G401 (cell line): ENCODE measurements around the gene IWS1. TPM values are rescaled to one million over a fixed set of nuclear protein-coding genes. Genes with fewer than 3 reads are reported as not detected.
"Not testable (repeated sequence)": the region's sequence is repeated elsewhere in the genome, so short reads cannot be mapped to it uniquely, and the experiment has no call there.

ENCODE experiments used
- DNase-seq: peaks from one replicate; pipeline ENCODE4 v3.0.0-alpha.2; 2015; ENCODE audit warnings: low spot score
- in situ Hi-C: cut with HindIII; loops from 2 replicates; pipeline ENCODE4 v1.10.0; 2016; ENCODE audit warnings: low sequenced_read_pairs, mixed read lengths
- total RNA-seq: library from RNA; depleted of rRNA; stranded (reverse); fragments of >200 nt; shearing (Covaris generic); gene quantifications from 2 replicates; pipeline ENCODE4 v1.2.3, GENCODE V29; 2014; rRNA removed

The IWS1 gene
- 51.9 and 59.2 TPM in 2 replicates for total RNA-seq

DNA sequence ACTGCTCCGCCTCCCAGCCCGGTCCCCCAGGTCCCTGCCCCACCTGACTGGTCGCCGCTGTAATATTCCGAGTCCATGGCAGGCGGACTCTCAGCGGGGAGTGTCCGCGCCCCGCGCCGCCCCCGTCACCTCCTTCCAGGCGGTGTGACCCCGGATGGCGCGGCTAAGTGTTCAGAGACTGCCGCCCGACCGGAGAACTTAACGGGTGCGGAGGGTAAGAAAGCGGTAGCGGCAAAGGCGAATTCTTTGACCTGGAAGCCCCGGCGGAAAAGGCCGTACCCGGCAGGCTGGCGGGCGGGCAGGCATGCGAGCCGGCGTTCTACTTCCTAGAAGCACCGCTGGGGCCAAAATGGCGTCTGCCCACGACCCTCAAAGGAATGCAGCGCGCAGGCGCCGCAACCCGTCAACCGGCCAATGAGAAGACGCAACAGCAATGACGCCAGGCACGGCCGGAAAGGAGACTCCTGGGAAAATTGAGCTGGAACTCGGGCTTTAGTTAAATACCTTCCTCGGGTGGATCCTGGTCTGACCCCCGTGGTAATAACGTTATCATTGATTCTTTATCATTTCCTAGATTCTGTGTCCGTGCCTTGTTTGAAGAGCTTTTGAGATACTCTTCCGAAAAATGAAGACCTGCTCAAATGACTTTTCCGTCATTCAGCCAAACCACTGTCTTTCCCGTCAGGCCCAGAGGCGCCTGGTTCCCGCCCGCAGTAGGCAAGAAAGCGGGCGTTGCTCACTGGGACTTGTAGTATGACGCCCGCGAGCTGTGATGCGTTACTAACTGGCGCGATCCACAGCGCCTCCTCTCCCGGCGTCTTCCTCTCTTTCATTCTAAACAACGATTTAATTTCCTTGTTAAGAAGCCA lies at the start of gene IWS1:
Gene IWS1, minus strand, starts transcription at position 358 of the 869 bp plus-strand sequence. Its CDS starts 281 bp downstream, at position 77.
- in situ Hi-C loops, result no loop called here

DNA sequence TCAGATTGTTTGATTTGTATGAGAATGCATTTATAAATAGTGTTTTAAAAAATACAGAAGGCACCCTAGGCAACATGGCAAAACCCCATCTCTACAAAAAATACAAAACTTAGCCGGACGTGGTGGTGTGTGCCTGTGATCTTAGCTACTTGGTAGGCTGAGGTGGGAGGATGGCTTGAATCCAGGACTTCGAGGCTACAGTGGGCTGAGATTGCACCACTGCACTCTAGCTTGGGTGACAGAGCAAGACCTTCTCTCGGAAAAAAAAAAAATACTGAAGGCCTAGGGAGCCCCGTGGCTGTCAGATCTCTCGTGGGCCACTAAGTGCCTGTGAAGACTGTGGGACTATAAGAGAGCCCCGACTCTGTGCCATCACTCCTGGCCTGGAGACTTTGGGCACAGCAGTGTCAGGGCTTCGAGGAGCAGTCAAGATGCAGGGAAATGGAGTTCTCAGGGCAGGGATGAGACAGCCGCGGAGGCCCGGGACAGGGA lies 49.7 kb upstream of the IWS1 start:
- DNase-seq, result no peak
- in situ Hi-C loops, result no loop called here

More for the DNA sequence above, at the start of gene IWS1:
- DNase-seq, result peak; percentile 97

DNA sequence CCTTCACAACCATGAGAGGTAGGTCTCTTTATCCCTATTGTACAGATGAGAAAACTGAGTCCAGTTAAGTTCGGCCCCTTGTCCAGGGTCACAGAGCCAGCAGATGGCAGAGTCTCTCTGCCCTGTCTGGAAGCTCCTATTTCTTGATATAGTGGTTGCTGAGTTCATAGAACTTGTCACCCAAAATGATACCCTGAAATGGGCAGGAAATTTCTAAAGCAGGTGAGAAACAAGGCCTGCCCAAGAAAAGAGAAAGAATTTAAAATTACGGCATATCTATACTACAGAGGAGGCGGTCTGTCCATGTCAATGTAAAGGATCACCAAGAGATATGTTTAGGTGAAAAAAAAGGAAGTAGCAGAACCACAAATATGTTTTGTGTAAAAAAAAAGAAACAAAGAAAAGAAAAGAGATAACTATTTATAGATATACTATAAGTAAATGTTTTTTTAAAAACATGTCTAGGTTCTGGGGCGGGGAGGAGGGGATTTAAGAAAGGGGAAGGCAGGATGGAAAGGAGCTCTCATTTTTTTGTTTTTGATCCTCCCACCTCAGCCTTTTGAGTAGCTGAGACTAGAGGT lies 49.0 kb upstream of the IWS1 start:
- in situ Hi-C loops, result no loop called here

DNA sequence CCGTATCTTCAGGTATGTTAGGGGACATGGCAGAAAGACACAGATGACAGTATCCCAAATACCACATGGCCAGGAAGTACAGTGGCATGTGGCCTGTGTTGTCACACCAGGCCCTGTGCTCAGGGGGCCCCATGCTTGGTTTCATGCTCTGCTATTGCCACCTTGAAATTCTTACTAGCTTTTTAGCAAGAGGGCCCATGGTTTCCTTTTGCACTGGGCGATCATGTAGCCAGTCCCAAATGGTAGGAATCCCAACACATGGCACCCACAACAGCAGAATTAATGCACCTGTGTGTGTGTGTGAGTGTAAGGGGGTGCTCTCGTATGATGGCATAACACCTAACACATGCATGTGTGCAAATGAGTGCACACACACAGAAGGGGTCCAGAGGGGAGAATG lies 48.4 kb upstream of the IWS1 start:
- in situ Hi-C loops, result no loop called here
- no peak for DNase-seq

More for the DNA sequence above, 49.0 kb upstream of the IWS1 start:
- DNase-seq, result no peak

DNA sequence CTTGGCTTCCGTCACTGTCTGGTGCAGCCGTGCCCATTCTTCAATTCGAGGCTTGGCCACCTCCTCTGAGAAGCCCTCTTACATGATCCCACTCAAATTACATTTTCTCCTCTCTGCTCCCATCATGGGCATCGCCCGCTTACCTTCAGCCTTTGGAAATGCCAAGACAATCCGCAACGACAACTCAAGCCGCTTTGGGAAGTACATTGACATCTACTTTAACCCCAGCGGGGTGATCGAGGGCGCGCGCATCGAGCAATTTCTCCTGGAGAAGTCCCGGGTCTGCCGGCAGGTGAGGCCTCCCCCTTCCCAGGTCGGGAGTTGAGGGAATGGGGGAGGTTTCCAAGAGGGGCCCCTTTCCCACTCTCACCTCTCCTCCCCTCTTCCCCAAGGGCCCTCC lies 47.5 kb upstream of the IWS1 start:
- in situ Hi-C loops, result no loop called here
- no peak for DNase-seq

DNA sequence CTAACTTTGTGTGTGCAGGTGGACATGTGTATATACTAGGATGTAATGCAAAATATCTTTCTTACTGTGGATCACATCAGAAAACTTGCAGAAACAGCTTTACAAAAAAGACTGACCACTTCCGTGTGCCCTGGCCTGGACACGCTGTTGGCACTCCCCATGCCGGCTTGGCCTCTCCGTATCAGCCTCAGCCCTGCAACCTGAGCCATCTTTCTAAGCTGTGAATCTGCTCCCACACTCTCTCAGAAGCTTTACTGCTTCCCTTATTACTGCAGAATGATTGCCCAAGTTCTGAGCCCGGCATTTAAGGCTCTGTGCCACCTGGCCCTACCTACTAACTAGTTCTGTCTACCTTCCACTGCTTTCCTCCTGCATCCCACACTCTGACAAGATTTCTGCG lies 47.0 kb upstream of the IWS1 start:
- in situ Hi-C loops, result no loop called here
- no peak for DNase-seq

DNA sequence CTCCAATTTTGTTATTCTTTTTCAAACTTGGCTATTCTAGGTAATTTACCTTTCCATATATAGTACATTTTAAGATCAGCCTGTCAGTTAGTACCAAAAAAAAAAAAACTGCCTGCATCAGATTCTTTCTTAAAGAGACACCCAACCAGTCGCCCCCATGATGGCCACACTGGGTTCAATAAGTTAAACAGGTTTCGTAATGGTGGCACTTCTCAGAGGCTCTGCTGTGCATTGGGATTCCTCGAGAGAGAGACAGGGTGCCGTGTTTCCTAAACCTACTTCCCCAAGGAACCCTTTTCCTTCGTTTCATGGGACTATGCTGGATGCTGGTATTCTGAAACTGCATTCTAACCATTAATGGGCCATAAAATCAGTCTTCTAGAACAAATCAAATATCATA lies 46.6 kb upstream of the IWS1 start:
- DNase-seq, result no peak
- in situ Hi-C loops, result no loop called here

DNA sequence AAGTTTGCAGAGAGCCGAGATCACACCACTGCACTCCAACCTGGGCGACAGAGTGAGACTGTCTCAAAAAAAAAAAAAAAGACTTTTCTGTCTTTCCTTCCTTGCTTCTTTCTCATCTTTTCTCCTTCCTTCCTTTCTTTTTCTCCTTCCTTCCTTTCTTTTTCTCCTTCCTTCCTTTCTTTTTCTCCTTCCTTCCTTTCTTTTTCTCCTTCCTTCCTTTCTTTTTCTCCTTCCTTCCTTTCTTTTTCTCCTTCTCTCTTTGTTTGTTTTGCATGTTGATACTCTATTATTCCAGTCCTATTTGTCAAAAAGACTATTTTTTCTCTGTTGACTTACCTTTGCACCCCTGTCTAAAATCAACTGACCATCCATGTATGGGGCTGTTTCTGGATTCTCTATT lies 46.1 kb upstream of the IWS1 start:
- in situ Hi-C loops, DNase-seq: not testable (repeated sequence)

DNA sequence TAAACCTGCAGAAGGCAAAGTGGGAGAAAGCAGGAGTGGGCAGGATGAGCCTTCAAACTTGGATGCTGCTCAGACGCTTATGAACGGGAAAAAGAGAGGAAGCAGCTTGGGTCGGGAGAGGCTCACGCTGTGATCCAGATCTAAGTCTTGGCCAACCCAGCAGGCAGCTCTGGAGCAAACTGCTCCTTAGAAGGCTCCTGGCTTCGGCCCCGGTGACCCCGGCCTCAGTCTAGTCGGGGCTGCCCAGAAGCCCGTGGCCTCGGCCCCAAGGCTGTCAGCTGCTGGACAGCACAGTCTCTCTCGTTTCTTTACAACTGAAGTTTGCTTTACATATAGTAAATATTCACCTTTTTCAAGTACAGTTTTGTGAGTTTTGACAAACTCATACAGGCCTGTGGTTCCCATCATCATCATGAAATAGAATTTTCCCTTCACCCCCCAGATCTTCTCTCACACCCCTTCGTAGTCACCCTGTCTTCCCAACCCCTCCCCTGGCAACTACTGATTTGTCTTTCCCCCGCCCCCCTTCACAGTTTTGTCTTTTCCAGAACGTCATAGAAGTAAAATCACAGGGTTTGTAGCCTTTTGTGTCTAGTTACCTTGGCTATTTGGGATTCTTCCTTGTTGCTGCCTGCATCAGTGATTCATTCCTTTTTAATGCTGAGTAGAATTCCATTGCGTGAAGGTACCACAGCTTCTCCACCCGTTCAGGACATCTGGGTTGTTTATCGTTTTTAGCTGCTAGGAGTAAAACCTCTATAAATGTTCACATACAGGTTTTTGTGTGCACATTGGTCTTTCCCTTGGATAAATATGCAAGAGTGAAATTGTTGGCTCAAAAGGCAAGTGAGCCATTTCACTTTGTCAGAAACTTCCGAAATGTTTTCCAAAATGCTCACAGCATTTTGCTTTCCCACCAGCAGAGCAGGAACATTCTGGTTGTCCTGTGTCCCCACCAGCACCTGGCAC lies 44.3 kb upstream of the IWS1 start:
- in situ Hi-C loops, result no loop called here

DNA sequence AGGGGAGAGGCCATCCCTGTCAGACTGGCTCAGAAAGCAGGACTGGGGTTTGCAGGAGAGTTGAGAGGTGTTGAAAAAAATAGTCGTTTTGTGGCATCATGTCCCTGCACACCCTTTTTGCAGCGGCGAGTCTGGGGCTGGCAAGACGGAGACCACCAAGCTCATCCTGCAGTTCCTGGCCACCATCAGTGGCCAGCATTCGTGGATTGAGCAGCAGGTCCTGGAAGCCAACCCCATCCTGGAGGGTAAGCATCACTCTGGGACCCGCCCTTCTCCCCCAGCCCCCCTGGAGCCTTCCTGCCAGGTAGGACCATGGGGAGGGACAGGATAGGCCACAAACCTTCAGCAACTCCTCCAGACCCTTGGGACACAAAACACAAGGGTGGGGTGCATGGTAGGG lies 43.4 kb upstream of the IWS1 start:
- in situ Hi-C loops, result no loop called here
- no peak for DNase-seq

More for the DNA sequence above, 44.3 kb upstream of the IWS1 start:
- no peak for DNase-seq

DNA sequence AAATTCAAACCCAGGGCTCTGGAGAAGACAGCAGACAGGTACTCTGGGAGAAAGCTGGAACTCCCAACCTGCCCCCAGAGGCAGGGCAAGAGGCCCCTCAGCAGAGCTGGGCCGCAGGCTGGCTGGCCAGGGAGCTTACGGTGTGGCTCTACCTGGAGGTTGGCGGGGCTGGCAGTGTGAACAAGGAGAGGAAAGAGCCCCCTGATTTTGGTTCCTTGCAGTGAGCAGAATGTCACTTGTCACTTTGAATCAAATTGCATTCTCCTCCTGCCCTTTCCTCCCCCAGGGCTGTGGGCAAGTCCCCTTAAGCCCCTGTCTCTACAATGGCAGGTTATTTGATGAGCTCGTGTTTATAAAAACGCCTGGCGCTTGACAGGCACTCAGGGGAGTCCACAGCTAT lies 41.8 kb upstream of the IWS1 start:
- no peak for DNase-seq
- in situ Hi-C loops, result no loop called here

DNA sequence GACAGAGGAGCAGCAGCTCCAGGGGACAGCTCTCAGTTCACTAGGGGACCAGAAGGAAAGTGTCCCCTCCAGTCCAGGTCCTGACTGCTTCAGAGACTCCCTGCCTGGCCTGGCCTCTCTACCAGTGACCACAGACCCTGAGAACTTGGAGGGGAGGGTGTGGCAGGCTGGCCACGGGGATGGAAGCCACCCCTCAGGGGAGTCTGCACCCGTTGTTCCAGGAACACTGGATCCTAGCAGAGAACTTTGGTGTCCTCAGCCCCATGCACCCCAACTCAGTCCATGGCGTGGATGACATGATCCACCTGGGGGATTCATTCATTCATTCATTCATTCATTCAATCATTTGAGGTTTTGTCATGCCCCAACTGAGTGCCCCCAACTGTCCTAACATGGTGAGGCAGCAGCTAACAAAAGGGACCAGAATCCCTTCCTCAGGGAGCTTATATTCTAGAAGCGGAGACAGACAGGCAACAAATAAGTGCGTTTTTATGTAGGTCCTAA lies 41.1 kb upstream of the IWS1 start:
- in situ Hi-C loops, result no loop called here
- DNase-seq, result no peak

DNA sequence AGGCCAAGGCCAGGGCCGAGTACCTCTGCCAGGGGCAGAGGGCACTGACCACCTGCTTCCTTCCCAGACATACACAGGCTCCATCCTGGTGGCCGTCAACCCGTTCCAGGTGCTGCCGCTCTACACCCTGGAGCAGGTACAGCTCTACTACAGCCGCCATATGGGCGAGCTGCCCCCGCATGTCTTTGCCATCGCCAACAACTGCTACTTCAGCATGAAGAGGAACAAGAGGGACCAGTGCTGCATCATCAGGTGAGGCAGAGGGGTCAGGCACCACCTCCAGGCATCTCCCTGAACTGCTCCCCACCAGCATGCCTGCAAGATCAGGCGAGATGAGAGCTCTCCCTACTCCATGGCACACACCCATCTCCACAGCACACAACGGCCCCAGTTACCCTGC lies 40.3 kb upstream of the IWS1 start:
- no peak for DNase-seq
- in situ Hi-C loops, result no loop called here

DNA sequence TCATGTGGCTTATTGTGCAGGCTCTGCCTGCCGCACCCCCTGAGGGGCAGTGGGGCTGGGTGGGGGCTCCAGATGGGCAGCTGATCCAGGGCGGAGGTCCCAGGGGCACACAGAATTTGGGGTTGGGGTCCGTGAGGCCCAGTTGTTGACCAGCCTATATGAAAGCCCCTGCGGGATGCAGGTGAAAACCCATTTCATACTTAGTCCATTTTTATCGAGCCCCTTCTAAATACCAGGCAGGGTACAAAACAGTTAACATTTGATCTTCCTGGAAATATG lies 39.8 kb upstream of the IWS1 start:
- DNase-seq, result no peak
- in situ Hi-C loops, result no loop called here

DNA sequence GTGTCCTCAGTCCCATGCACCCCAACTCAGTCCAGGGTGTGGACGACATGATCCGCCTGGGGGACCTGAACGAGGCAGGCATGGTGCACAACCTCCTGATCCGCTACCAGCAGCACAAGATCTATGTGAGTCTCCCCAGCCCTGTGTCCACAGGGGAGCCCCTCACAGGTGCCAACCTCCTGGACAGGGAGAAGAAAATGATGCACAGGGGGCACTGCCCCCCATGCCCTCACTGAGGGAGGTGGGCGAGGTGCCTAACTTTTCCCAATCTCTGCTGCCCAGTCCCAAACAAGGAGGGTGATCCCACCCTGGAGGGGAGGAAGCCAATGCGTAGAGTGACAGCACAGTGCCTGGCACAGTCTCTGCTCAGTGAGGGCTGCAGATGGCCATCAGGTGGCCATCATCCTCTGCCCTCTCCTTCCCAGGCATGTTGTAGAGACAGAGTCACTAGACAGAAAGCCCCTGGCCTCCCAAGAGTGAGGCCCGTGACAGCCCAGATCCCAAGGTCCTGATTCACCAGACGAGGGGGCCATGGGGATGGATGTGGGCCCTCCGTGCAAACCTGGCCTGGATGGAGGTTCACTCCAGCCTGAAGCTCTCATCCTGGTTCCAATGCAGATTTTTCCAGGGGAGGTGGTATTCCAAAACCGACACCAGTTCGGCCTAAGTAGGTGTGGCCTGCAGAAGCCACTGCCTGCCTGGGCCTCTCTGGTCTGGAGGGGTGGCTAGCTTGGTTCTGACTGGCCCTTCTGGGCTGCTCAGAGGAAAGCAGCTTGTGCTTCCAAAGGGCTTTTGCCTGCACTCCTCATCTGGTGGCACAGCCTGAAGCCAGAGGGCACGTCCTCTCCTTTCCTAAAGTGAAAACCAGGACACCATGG lies 39.2 kb upstream of the IWS1 start:
- no peak for DNase-seq
- in situ Hi-C loops, result no loop called here

DNA sequence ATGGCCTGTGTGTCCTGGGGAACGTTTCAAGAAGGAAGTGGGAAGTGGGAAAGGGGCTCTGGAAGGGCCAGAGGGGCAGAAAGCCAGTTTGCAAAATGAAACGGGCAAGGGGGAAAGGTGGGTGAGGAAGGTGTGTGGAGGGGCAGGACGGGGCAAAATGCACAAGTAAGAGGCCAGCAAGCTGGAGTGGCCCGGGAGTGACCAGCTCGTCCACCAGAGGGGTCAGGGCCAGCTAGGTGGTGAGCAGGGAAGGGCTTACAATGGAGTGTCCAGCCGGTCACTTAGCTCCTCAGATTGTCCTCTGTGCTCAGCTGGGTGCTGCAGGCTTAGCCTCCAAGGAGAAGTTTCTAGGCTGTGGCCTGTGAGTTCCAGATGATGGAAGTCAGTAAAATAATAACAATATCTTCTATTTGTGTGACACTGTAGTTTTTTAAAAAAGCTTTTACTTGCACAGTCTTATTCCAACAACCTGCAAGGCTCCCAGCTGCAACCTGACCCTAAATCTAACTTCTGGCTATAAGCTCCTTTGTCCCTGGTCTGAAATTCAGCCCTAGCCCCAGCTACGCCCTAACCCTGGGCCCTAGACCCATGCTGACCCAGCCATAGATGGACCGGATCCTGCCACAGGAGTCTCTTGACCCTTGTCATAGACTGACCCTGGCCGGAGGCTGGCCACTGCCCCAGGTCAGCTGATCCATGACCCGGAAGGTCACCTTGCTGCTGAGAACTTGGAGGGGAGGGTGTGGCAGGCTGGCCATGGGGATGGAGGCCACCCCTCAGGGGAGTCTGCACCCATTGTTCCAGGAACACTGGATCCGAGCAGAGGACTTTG lies 38.4 kb upstream of the IWS1 start:
- in situ Hi-C loops, result no loop called here
- no peak for DNase-seq

DNA sequence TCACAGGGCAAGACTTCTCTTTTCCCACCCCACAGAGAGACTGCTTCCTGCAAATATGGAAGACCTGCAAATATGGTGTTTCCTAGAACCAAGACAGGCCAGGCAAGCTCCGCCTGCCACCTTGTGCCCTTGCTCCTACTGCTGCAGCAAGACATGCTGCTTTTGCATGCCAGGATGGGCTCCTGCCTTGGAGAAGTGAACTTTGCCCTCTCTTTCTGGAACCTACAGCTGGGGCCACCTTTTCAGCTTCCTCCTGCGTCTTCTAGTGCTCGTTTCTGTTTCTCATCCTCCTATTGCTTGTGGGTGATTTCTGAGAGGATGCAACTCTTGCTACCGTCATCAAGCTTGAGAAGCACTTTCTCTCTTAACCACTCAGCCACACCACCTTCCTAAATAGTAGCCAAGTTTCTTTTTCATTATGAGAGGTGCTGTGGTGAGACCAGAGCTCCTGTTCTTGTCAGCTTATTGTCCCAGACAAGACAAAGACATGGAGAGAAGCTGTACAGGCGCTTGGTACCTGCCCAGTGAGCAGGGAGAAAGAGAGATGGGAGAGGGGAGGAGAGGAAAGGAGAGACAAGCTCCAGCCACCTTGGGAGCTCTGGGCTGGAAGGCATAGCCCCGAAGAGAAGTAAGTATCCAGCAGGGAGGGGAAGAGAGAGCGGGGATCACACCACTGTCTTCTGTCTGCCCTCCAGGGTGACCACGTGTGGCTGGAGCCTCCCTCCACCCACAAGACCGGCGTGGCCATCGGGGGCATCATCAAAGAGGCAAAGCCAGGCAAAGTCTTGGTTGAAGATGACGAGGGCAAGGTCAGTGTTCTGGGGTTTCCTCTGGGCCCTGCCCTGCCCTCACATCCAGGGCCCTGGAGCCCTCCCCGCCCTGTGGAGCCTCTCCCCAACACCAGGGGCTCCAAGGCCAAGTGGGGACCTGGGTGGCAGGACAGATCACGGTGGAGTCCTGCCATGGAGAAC lies 37.5 kb upstream of the IWS1 start:
- in situ Hi-C loops, result no loop called here
- no peak for DNase-seq
